ENCODE measurements around the gene OCRL.

Gene OCRL

DNA sequence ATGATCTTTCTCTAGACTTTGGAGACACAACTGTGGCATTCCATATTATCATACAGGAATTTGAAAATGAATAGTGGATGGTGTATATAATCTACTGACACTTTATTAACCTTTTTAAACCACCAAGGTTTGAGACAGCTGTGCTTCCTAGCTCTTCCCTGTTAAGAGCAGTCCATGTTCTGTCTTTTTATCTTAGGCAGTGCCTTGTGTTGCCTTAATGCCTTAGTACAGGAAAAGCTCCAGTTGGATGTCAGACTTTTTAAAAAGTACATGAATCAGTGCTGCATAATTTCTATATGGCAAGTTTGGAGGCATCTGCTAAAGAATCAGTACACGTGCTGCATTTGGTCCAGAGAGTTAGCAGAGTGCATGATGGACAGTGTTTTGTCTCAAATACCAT lies 45.1 kb downstream of the OCRL start:
- Histone ChIP-seq H3K36me3 (no peaks in the 10 kb centered on the region), H3K4me3 (ENCODE audit: low read depth, low read length) (no peak overlapping the region), H3K9me3 (no peaks in the 10 kb centered on the region), H3K4me1 (no peaks in the 10 kb centered on the region), H3K27me3 (no peaks in the 10 kb centered on the region)
- TF ChIP-seq, protein P1, sequence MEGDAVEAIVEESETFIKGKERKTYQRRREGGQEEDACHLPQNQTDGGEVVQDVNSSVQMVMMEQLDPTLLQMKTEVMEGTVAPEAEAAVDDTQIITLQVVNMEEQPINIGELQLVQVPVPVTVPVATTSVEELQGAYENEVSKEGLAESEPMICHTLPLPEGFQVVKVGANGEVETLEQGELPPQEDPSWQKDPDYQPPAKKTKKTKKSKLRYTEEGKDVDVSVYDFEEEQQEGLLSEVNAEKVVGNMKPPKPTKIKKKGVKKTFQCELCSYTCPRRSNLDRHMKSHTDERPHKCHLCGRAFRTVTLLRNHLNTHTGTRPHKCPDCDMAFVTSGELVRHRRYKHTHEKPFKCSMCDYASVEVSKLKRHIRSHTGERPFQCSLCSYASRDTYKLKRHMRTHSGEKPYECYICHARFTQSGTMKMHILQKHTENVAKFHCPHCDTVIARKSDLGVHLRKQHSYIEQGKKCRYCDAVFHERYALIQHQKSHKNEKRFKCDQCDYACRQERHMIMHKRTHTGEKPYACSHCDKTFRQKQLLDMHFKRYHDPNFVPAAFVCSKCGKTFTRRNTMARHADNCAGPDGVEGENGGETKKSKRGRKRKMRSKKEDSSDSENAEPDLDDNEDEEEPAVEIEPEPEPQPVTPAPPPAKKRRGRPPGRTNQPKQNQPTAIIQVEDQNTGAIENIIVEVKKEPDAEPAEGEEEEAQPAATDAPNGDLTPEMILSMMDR (IDR thresholded peaks at IDR 0.05; ENCODE audit: low read depth, low read length) = no peak
- DNase-seq = no peak

DNA sequence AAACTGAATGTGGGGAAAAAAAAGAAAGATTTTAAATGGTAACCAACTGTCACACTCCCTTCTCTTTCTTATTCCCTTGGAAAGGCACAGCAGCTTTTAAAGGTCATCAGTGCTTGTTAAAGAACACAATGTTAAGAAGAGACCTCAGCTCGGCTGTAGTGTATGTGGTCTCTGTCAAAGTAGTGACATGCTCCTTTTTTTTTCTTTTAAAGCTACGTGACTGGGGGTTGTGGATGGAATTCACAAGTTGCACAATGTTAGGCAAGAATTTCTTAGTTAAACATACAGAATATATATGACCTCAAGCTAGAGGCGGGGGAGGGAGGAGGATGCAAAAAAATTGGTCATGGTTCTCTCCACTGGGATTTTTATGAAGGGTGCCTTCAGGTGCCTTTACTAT lies 45.6 kb downstream of the OCRL start:
- no peaks in the 10 kb centered on the region; the same call in 1 of the 2 replicates for H3K36me3 ChIP-seq

DNA sequence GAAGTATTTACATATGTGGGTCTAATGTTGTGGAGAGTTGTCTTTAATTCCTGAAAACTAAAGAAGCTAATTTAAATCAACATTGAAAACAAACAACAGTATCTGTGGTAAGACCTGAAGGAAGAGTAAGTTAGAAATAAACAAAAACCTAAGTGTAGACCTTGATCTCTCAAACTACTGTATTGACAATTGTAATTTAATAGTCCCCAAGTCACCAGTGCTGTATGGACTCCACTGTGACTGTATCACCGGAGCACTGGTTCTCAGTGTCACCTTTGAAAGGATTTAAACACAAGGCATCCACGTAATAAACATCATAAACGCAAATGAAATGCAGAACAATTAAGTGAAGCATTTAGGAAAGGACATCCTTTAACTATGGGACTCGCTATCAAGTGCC lies 46.4 kb downstream of the OCRL start:
- no peaks in the 10 kb centered on the region for H3K4me1 ChIP-seq
- TF ChIP-seq, protein P1 (IDR thresholded peaks at IDR 0.05; ENCODE audit: low read depth, low read length) = no peak
- H3K4me3 ChIP-seq (ENCODE audit: low read depth, low read length) = no peak overlapping the region
- H3K27me3 ChIP-seq = no peaks in the 10 kb centered on the region
- DNase-seq = no peak
- H3K36me3 ChIP-seq = no peaks in the 10 kb centered on the region; the same call in 1 of the 2 replicates
- no peaks in the 10 kb centered on the region for H3K9me3 ChIP-seq

More for the DNA sequence above, 45.6 kb downstream of the OCRL start:
- no peaks in the 10 kb centered on the region for H3K4me1 ChIP-seq
- no peaks in the 10 kb centered on the region for H3K9me3 ChIP-seq
- DNase-seq = no peak
- H3K4me3 ChIP-seq (ENCODE audit: low read depth, low read length) = no peak overlapping the region
- TF ChIP-seq, protein P1 (IDR thresholded peaks at IDR 0.05; ENCODE audit: low read depth, low read length) = no peak
- no peaks in the 10 kb centered on the region for H3K27me3 ChIP-seq

DNA sequence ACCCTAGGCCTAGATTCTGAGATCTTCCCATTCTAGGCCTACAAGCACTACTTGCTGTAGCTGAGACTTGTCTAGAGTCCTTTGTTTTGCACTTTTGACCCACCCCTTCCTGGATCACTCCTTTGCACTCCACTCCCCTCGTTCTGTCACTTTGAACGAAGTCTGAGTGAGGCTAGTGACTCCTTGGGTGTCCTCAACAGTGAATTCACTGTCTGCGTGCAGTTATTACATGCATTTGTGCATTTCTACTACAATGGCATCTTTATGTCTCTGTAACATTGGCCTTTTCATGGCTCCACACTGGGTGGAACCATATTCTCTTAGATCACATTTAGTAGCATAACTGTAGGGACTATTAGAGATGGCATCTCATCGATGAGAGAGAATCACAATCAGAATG lies 50.5 kb downstream of the OCRL start:
- no peak overlapping the region for H3K4me3 ChIP-seq (ENCODE audit: low read depth, low read length)
- TF ChIP-seq, protein P1 (IDR thresholded peaks at IDR 0.05; ENCODE audit: low read depth, low read length) = no peak
- H3K27me3 ChIP-seq = no peaks in the 10 kb centered on the region
- DNase-seq = no peak
- no peaks in the 10 kb centered on the region for H3K9me3 ChIP-seq
- no peaks in the 10 kb centered on the region; the same call in 1 of the 2 replicates for H3K36me3 ChIP-seq
- H3K4me1 ChIP-seq = no peaks in the 10 kb centered on the region

DNA sequence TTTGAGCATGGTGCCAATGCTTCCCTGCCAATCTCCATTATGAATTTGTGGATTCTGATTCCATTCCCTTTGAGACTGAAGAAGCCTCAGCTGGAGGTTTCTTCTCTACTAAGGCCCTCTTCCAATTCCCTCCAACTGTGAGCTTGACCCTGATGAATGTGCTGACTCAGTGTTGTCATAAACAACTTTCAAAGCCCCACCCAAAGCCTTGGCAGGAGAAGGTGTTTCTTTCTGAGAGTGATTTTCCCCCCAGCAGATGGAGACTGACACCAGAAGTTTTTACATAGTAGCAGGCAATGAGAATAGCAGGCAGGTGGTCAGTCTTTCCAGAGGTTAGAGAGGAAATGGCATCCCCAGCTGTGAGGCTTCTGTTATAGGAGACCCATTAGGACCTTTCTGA lies 53.1 kb downstream of the OCRL start:
- Histone ChIP-seq H3K36me3 (no peaks in the 10 kb centered on the region; the same call in 1 of the 2 replicates), H3K4me1 (no peaks in the 10 kb centered on the region)

DNA sequence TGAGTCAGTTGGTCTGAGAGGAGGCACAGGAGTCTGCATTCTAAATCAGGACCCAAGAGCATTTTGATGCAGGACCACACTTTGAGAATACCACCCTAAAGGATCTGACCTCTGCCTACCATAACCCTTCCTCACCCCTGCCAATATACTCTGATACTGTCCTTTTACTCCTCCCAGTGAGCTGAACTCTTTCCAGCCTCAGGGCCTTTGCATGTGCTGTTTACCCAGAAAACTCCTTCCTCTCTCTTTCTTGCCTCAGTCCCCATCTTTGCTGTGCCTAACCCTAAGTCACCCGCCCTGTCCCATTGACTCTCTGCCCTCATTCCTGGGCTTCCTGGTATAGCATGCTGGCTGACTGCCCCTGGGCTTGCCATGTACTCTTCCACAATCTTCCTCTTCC lies 54.7 kb downstream of the OCRL start:
- Histone ChIP-seq H3K36me3 (no peaks in the 10 kb centered on the region; the same call in 1 of the 2 replicates), H3K9me3 (no peaks in the 10 kb centered on the region), H3K27me3 (no peaks in the 10 kb centered on the region), H3K4me1 (no peaks in the 10 kb centered on the region), H3K4me3 (ENCODE audit: low read depth, low read length) (no peak overlapping the region)
- no peak for DNase-seq
- TF ChIP-seq, protein P1 (IDR thresholded peaks at IDR 0.05; ENCODE audit: low read depth, low read length) = no peak

More for the DNA sequence above, 53.1 kb downstream of the OCRL start:
- TF ChIP-seq, protein P1 (IDR thresholded peaks at IDR 0.05; ENCODE audit: low read depth, low read length) = no peak
- H3K4me3 ChIP-seq (ENCODE audit: low read depth, low read length) = no peak overlapping the region
- no peaks in the 10 kb centered on the region for H3K27me3 ChIP-seq
- no peaks in the 10 kb centered on the region for H3K9me3 ChIP-seq
- DNase-seq = no peak
